SK-N-SH treated with all-trans-retinoic acid at 6 μM for 48 hours (cell line): ENCODE data around the gene RAC2.

ENCODE experiments used
- ATAC-seq: fragments of 200-7000 bp; cut with Tn5 transposase; 3 replicates; pipeline ENCODE4 v1.9.1; 2020; ENCODE audit warnings: mild to moderate bottlenecking, moderate library complexity
- ARNTL ChIP-seq: fragments of 450-650 bp; formaldehyde crosslinking; IDR thresholded peaks from 2 replicates; pipeline ENCODE4 v1.5.0; 2020; ENCODE audit warnings: low read depth, mild to moderate bottlenecking, moderate library complexity, borderline replicate concordance
- BACH2 ChIP-seq: fragments of 250-450 bp; sonication (Bioruptor Pico); IDR thresholded peaks from 2 replicates; pipeline ENCODE4 v1.9.0; 2021; ENCODE audit warnings: mild to moderate bottlenecking, borderline replicate concordance
- CREB5 ChIP-seq: fragments of 250-450 bp; sonication (Bioruptor Pico); IDR thresholded peaks from 2 replicates; pipeline ENCODE4 v1.5.1; 2020; ENCODE audit warnings: low read depth, mild to moderate bottlenecking, moderate library complexity
- CSDC2 ChIP-seq: fragments of 250-450 bp; sonication (Bioruptor Pico); IDR thresholded peaks from 2 replicates; pipeline ENCODE4 v1.5.0; 2020; ENCODE audit warnings: mild to moderate bottlenecking, moderate library complexity
- CSRNP3 ChIP-seq: fragments of 250-450 bp; sonication (Bioruptor Pico); IDR thresholded peaks from 2 replicates; pipeline ENCODE4 v1.5.1; 2021; ENCODE audit warnings: mild to moderate bottlenecking, moderate library complexity
- ESRRG ChIP-seq: fragments of 250-450 bp; sonication (Bioruptor Pico); IDR thresholded peaks from 2 replicates; pipeline ENCODE4 v1.6.1; 2021; ENCODE audit warnings: mild to moderate bottlenecking
- GLIS3 ChIP-seq: fragments of 250-450 bp; sonication (Bioruptor Pico); IDR thresholded peaks from 2 replicates; pipeline ENCODE4 v1.5.0; 2020; ENCODE audit warnings: mild to moderate bottlenecking, moderate library complexity
- ISL1 ChIP-seq: fragments of 250-450 bp; sonication (Bioruptor Pico); IDR thresholded peaks from 2 replicates; pipeline ENCODE4 v2.1.2; 2022; ENCODE audit warnings: mild to moderate bottlenecking, moderate library complexity
- OSR1 ChIP-seq: fragments of 250-450 bp; sonication (Bioruptor Pico); IDR thresholded peaks from 2 replicates; pipeline ENCODE4 v1.8.0; 2022; ENCODE audit warnings: moderate library complexity, mild to moderate bottlenecking, inconsistent platforms
- PATZ1 ChIP-seq: fragments of 250-450 bp; sonication (Bioruptor Pico); IDR thresholded peaks from 2 replicates; pipeline ENCODE4 v1.8.0; 2020; ENCODE audit warnings: mild to moderate bottlenecking, moderate library complexity, borderline replicate concordance
- POU6F1 ChIP-seq: fragments of 250-450 bp; sonication (Bioruptor Pico); IDR thresholded peaks from 2 replicates; pipeline ENCODE4 v1.8.0; 2021; ENCODE audit warnings: low read depth, mild to moderate bottlenecking, moderate library complexity, borderline replicate concordance
- PPARA ChIP-seq: fragments of 250-450 bp; sonication (Bioruptor Pico); IDR thresholded peaks from 2 replicates; pipeline ENCODE4 v1.5.0; 2020; ENCODE audit warnings: mild to moderate bottlenecking, borderline replicate concordance
- RARB ChIP-seq: fragments of 250-450 bp; sonication (Bioruptor Pico); IDR thresholded peaks from 2 replicates; pipeline ENCODE4 v1.8.0; 2021; ENCODE audit warnings: mild to moderate bottlenecking, moderate library complexity
- SNAI2 ChIP-seq: fragments of 250-450 bp; sonication (Bioruptor Pico); IDR thresholded peaks from 2 replicates; pipeline ENCODE4 v1.5.0; 2020; ENCODE audit warnings: mild to moderate bottlenecking, moderate library complexity
- TCF4 ChIP-seq: fragments of 250-450 bp; sonication (Bioruptor Pico); IDR thresholded peaks from 2 replicates; pipeline ENCODE4 v1.8.0; 2021; ENCODE audit warnings: mild to moderate bottlenecking, moderate library complexity, borderline replicate concordance
- TOX ChIP-seq: fragments of 250-450 bp; sonication (Bioruptor Pico); IDR thresholded peaks from 2 replicates; pipeline ENCODE4 v1.8.0; 2021; ENCODE audit warnings: mild to moderate bottlenecking, moderate library complexity, borderline replicate concordance
- TSHZ2 ChIP-seq: fragments of 250-450 bp; sonication (Bioruptor Pico); IDR thresholded peaks from 2 replicates; pipeline ENCODE4 v1.5.0; 2020; ENCODE audit warnings: mild to moderate bottlenecking, moderate library complexity
- ZC3H10 ChIP-seq: fragments of 250-450 bp; sonication (Bioruptor Pico); IDR thresholded peaks from 2 replicates; pipeline ENCODE4 v1.5.1; 2021; ENCODE audit warnings: mild to moderate bottlenecking, moderate library complexity
- ZFP3 ChIP-seq: fragments of 250-450 bp; sonication (Bioruptor Pico); IDR thresholded peaks from 2 replicates; pipeline ENCODE4 v1.5.0; 2020; ENCODE audit warnings: mild to moderate bottlenecking, moderate library complexity
- ZFP30 ChIP-seq: fragments of 450-650 bp; formaldehyde crosslinking; IDR thresholded peaks from 2 replicates; pipeline ENCODE4 v1.5.0; 2022; ENCODE audit warnings: mild to moderate bottlenecking, moderate library complexity
- ZNF565 ChIP-seq: fragments of 450-650 bp; formaldehyde crosslinking; conservative IDR thresholded peaks from 2 replicates; pipeline ENCODE4 v1.5.0; 2020; ENCODE audit warnings: low read depth, mild to moderate bottlenecking, moderate library complexity
- ZNF70 ChIP-seq: fragments of 450-650 bp; formaldehyde crosslinking; IDR thresholded peaks from 2 replicates; pipeline ENCODE4 v1.5.0; 2020; ENCODE audit warnings: mild to moderate bottlenecking, moderate library complexity
- ZNF8 ChIP-seq: fragments of 450-650 bp; formaldehyde crosslinking; IDR thresholded peaks from 2 replicates; pipeline ENCODE4 v1.5.0; 2020; ENCODE audit warnings: mild to moderate bottlenecking, moderate library complexity

RAC2 gene

GRCh38 chr22:37260901-37261336 lies 16.9 kb upstream of the RAC2 start:
- TF ChIP-seq OSR1 = no peak
- TF ChIP-seq PPARA (CRISPR knock-in tag) = no peak
- no peak for TF ChIP-seq ARNTL (CRISPR knock-in tag)
- TF ChIP-seq RARB = no peak
- TF ChIP-seq CREB5 (CRISPR knock-in tag) = no peak
- TF ChIP-seq TOX (CRISPR knock-in tag) = no peak
- TF ChIP-seq ISL1 (CRISPR knock-in tag) = no peak
- TF ChIP-seq ZC3H10 (CRISPR knock-in tag) = no peak
- no peak for TF ChIP-seq CSDC2 (CRISPR knock-in tag)
- no peak for TF ChIP-seq ZFP3
- no peak for TF ChIP-seq CSRNP3 (CRISPR knock-in tag)
- TF ChIP-seq ZFP30 (CRISPR knock-in tag) = no peak
- no peak for TF ChIP-seq POU6F1 (CRISPR knock-in tag)
- no peak for TF ChIP-seq TCF4 (CRISPR knock-in tag)
- TF ChIP-seq BACH2 = no peak
- TF ChIP-seq TSHZ2 = no peak
- TF ChIP-seq ZNF70 (CRISPR knock-in tag) = no peak
- TF ChIP-seq GLIS3 (CRISPR knock-in tag) = no peak
- no peak for TF ChIP-seq PATZ1 (CRISPR knock-in tag)
- TF ChIP-seq ESRRG (CRISPR knock-in tag) = no peak
- TF ChIP-seq, all 23 proteins: peak for 0
- peak; percentile 82 for ATAC-seq

- peak; percentile 23 for ATAC-seq
- no peak for TF ChIP-seq ZFP30 (CRISPR knock-in tag)
- TF ChIP-seq GLIS3 (CRISPR knock-in tag) = no peak
These were observed 16.2 kb upstream of the RAC2 start for GRCh38 chr22:37260155-37260795.

GRCh38 chr22:37259540-37260029 lies 15.5 kb upstream of the RAC2 start:
- peak; percentile 85 for ATAC-seq
- no peak for TF ChIP-seq ZNF565
- TF ChIP-seq OSR1 = no peak
- TF ChIP-seq POU6F1 (CRISPR knock-in tag) = no peak
- TF ChIP-seq GLIS3 (CRISPR knock-in tag) = no peak
- no peak for TF ChIP-seq SNAI2 (CRISPR knock-in tag)
- TF ChIP-seq ZC3H10 (CRISPR knock-in tag) = no peak
- TF ChIP-seq CSDC2 (CRISPR knock-in tag) = no peak
- no peak for TF ChIP-seq ZNF8 (CRISPR knock-in tag)
- no peak for TF ChIP-seq TSHZ2
- no peak for TF ChIP-seq ISL1 (CRISPR knock-in tag)
- TF ChIP-seq TCF4 (CRISPR knock-in tag) = no peak
